Measurements from ENCODE around the gene MAP3K21.

DNA sequence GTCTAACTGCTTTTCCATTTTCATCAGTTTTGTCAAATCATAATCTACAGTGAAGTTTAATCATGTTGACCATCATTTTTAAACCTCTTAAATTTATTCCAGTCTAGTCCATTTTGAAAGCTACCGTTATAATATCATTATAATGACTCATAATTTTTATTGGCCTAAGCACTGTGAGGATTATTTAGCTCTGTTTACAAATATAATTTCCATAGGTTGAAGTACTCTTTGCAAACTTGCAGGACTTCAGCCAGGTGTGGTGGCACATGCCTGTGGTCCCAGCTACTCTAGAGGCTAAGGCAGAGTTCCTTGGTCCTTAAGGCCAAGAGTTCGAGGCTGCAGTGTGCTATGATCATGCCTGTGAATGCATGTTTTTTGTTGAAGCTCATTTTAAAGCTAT, 54.3 kb downstream of the MAP3K21 start:
- TF ChIP-seq, protein P1, sequence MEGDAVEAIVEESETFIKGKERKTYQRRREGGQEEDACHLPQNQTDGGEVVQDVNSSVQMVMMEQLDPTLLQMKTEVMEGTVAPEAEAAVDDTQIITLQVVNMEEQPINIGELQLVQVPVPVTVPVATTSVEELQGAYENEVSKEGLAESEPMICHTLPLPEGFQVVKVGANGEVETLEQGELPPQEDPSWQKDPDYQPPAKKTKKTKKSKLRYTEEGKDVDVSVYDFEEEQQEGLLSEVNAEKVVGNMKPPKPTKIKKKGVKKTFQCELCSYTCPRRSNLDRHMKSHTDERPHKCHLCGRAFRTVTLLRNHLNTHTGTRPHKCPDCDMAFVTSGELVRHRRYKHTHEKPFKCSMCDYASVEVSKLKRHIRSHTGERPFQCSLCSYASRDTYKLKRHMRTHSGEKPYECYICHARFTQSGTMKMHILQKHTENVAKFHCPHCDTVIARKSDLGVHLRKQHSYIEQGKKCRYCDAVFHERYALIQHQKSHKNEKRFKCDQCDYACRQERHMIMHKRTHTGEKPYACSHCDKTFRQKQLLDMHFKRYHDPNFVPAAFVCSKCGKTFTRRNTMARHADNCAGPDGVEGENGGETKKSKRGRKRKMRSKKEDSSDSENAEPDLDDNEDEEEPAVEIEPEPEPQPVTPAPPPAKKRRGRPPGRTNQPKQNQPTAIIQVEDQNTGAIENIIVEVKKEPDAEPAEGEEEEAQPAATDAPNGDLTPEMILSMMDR (IDR thresholded peaks at IDR 0.05): no peak
- TF ChIP-seq POLR2A (IDR thresholded peaks at IDR 0.05): no peak
